ENCODE data around the gene TCEA2.

Gene TCEA2

DNA sequence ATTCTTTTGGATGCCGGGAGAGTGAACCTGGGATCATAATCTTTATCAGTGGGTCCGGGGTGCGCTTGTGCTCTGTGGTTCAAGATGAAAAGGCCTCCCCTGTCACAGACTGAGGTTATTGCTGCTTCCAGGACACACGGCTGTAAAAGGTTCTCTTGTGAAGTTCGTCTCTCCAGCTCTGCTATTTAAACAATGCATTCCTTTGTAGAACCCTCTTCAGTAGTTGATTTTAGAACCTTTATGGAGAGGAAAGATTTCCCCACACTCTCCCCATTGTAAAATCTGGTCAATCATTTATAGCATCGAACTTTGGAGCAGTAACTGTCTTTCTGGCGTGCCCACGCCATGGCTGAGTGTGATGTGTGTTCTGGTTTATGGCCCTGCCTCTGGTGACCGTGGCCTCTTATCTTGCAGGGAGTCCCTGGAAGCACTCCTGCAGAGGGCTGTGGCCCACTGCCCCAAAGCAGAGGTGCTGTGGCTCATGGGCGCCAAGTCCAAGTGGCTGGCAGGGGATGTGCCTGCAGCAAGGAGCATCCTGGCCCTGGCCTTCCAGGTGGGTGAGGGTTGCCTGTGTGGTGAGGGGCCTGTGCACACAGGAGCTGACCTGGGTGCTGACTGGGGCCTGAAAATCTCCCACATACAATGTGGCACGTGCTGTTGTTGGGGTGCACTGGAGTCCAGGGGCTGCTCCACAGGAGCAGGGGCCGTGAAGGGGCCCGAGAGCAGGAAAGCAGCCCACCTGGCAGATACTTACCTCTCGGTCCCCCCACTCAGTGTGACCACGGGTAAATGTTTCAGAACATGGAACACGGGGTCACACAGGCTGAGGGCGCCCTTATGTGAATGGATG, 38.6 kb upstream of the TCEA2 start:
- DNase-seq (ENCODE audit: low spot score): no peak
- TF ChIP-seq, protein P1, sequence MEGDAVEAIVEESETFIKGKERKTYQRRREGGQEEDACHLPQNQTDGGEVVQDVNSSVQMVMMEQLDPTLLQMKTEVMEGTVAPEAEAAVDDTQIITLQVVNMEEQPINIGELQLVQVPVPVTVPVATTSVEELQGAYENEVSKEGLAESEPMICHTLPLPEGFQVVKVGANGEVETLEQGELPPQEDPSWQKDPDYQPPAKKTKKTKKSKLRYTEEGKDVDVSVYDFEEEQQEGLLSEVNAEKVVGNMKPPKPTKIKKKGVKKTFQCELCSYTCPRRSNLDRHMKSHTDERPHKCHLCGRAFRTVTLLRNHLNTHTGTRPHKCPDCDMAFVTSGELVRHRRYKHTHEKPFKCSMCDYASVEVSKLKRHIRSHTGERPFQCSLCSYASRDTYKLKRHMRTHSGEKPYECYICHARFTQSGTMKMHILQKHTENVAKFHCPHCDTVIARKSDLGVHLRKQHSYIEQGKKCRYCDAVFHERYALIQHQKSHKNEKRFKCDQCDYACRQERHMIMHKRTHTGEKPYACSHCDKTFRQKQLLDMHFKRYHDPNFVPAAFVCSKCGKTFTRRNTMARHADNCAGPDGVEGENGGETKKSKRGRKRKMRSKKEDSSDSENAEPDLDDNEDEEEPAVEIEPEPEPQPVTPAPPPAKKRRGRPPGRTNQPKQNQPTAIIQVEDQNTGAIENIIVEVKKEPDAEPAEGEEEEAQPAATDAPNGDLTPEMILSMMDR (IDR thresholded peaks at IDR 0.05; ENCODE audit: borderline replicate concordance, control extremely low read depth, extremely low read depth, insufficient read depth, missing control alignments): no peak
- in situ Hi-C loops (cut with MboI; ENCODE audit: low sequenced_read_pairs, unreplicated experiment): no loop called here

- DNase-seq (ENCODE audit: low spot score): no peak
- in situ Hi-C loops (cut with MboI; ENCODE audit: low sequenced_read_pairs, unreplicated experiment): no loop called here
- TF ChIP-seq, protein P1 (IDR thresholded peaks at IDR 0.05; ENCODE audit: borderline replicate concordance, control extremely low read depth, extremely low read depth, insufficient read depth, missing control alignments): no peak
These were observed 37.7 kb upstream of the TCEA2 start for GRCh38 chr20:64025101-64025825.

DNA sequence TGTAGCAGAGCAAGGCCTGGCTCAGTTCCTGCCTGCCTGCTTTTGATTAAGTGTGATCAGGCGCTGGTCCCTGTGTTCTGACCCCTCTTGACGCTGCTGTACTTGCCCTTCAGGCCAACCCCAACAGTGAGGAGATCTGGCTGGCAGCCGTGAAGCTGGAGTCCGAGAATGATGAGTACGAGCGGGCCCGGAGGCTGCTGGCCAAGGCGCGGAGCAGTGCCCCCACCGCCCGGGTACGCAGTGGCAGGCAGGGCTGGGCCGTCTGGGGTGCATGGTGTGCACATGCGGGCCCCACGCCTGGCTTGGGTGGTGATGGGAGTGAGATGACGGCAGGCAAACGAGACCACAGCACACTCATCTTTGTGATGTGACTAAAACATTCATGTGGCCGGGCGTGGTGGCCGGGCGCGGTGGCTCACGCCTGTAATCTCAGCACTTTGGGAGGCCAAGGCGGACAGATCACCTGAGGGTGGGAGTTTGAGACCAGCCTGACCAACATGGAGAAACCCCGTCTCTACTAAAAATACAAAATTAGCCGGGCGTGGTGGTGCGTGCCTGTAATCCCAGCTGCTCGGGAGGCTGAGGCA, 37.1 kb upstream of the TCEA2 start:
- TF ChIP-seq, protein P1 (IDR thresholded peaks at IDR 0.05; ENCODE audit: borderline replicate concordance, control extremely low read depth, extremely low read depth, insufficient read depth, missing control alignments): no peak
- no peak for DNase-seq (ENCODE audit: low spot score)
- in situ Hi-C loops (cut with MboI; ENCODE audit: low sequenced_read_pairs, unreplicated experiment): no loop called here

DNA sequence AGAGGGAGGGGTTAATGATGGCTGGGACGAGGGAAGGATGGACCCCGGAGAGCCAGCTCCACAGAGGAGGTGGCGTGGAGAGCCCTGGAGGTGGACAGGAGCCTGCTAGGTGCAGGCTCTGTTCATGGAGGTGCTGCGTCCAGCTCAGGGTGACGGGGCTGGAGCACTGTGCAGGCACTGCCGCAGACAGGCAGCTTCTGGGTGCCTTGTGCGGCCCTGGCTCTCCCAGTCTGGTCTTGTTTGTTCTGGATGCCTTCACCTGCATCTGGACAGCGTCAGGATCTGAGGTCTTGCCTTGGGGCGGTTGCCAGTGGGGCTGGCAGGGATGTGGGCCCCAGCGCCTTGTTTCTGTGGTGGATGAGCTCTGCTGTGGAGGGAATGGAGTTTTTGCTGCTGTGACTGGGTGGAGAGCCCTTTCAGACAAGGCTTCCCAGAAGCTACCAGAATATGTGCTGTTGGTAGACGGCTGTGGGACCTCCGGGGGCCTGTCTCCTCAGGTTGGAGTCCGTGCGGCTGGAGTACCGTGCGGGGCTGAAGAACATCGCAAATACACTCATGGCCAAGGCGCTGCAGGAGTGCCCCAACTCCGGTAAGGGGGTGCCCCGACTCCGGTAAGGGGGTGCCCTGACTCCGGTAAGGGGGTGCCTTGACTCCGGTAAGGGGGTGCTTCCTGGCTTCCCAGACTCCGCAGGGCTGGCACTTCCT, 34.9 kb upstream of the TCEA2 start:
- TF ChIP-seq, protein P1 (IDR thresholded peaks at IDR 0.05; ENCODE audit: borderline replicate concordance, control extremely low read depth, extremely low read depth, insufficient read depth, missing control alignments): no peak
- in situ Hi-C loops (cut with MboI; ENCODE audit: low sequenced_read_pairs, unreplicated experiment): no loop called here
- DNase-seq (ENCODE audit: low spot score): no peak

- DNase-seq (ENCODE audit: low spot score): no peak
- in situ Hi-C loops (cut with MboI; ENCODE audit: low sequenced_read_pairs, unreplicated experiment): no loop called here
- TF ChIP-seq, protein P1 (IDR thresholded peaks at IDR 0.05; ENCODE audit: borderline replicate concordance, control extremely low read depth, extremely low read depth, insufficient read depth, missing control alignments): no peak
These were observed 33.5 kb upstream of the TCEA2 start for GRCh38 chr20:64029293-64030117.

All from GM13976 (cell line).